HG03432 (cell line): ENCODE measurements around the gene SMTN.

Experiments used
- ATAC-seq: cut with Tn5 transposase; IDR thresholded peaks from one replicate; pipeline ENCODE4 v1.9.1; 2021; ENCODE audit warnings: mild to moderate bottlenecking, moderate library complexity; ENCODE audit not compliant: unreplicated experiment

SMTN gene

DNA sequence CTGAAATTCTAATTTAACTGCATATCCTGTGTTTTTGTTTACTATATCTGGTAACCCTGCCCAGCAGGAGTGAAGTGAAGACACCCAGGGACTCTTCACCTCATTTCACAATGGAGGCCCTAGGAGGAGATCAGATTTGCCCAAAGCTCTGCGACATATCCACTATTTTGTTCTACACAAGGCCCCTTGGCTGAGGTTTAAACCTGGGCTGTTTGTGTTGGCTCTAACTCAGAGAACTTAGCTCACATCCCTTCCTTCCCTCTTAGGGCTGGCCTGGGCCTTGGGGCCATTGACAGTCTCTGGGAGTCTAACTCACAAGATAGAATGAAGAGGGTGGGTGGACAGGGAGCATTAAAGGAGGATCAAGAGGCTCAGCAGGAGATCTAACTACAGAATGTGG lies 67.4 kb downstream of the SMTN start:
- ATAC-seq: no peak

DNA sequence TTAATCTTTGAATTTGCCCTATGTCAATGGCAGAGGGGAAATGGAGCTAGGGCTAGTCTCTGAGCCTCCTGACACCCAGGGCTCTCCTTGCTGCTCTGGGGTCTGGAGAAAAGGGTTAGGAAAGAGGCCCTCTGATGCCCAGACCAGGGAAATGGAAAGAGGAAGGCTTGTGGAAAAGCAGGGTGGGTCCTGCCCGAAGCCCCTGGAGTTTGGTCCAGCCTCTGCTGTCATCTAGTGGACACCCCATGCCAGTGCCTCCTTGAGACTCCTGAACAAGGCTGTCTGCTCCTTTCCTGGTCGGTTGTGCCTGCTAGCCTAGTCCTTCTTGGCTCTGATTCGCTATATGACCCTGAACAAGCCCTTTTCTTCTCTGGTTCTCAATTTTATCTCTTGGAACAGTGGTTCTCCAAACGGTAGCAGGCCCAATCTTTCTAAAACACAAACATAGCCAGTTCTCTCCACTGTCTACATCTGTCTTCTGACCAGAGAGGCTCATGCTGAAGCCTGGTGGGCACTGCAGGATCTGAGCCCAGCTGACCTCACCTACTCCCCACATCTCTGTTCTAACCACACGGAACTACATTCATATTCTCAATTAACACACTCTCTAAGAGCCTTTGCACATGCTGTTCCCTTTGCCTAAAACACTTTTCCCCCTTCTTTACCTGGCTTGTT lies 68.0 kb downstream of the SMTN start:
- no peak for ATAC-seq

DNA sequence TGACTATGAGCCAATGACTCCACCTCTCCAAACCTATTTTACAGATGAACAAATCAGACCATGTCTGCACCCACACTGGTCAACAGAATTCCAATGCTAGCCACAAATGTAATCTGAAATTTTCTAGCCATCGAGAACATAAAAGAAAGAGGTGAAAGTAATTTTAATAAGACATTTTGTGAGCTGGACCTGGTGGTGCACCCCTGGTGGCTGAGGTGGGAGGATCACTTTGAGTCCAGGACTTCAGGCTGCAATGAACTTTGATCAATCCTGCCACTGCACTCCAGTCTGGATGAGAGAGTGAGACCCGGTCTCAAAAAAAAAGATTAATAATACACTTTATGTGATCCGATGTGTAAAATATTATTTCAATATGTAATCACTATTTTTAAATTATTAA lies 69.5 kb downstream of the SMTN start:
- ATAC-seq: no peak

DNA sequence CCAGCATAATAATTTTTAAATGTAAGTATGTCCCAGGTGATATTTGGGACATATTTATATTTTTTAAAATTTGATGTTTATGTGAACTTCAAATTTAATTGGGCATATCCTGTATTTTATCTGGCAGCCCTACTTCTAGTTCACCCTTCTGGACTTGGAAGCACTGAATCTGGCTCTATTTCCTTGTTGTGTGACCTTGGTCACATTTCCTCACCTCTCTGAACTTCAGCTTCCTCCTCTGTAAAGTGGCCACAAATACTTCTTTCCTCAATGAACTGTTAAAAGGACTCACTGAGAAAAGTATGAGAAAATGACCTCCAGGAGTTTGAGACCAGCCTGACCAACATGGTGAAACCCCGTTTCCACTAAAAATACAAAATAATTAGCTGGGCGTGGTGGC lies 70.8 kb downstream of the SMTN start:
- ATAC-seq: no peak

DNA sequence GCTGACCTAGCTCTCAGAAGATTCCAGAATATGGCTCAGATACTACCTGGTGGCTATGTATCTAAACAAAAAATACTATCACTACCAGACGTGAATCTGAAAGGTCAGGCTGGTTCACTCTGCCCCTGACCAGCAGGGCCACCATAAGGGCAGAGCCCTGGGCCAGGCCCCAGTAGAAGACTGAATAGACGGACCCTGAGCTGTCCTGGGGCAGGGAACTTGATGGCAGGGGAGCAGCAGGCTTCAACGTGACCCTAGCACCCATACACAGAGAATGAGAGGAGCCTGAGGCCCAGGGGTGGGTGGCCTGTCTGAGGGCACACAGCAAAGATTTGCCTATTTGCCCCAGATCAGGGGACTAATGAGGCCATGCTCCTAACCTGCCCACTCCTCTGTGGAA lies 72.2 kb downstream of the SMTN start:
- no peak for ATAC-seq
